NCI-H128 (cell line): ENCODE results near the gene MOCOS.

Experiments
- DNase-seq: peaks from one replicate; lab custom pipeline; 2025; ENCODE audit not compliant: unreplicated experiment; lab: John Stamatoyannopoulos, UW

Gene MOCOS

DNA sequence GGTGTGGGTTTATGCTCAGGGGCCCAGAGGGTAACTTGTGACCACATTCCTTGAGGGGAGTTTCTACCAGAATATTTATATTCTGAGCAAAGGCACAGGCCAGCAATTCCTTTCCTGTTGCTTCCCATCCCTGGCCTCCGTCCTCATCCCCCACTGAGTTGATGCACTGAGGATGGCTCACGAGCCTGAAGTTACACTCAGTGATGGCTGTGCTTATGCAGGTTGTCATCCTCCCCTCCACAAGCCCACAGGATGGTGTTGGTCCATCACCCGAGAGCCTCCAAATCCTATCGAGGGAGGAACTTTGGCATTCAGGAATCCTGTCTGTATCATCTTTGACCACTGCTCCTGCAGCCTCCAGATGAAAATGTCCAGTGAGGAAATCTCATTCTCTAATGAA is 81.9 kb downstream of the MOCOS start:
- DNase-seq: no peak

DNA sequence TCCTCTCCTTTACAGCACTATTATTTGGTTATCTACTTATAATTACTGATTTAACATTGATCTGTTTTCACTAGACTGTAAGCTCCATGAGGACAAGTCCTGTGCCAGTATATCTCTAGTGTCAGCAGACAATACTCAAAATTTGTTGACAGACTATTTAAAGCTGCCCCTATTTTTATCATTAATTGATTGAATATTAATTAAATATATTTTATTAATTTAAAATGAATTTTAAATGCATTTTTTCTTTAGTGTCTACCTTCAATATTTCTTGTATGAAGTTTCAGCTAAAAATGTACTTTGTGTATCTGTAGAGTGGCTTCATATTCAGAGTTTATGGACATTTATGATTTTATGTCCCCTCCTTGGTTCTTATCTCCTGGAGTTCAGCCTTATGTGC is 83.9 kb downstream of the MOCOS start:
- DNase-seq: no peak

DNA sequence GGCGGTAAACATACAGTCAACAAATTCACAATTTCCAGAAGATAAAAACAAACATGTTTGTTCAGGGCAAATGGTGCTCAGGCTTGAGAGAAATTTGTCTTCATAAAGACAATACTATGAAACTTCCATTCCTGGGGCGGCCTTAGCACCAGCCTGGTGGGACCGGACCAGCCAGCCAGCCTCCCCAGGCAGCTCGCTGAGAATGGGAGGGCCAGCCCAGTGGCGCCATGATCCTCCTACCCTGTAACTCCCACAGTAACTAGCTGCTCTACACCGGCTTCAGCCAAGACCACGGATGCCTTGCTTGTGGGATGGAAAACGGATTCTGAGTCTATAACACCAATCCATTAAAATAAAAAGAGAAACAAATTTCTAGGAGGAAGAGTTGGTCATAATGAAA is 86.0 kb downstream of the MOCOS start:
- no peak for DNase-seq

DNA sequence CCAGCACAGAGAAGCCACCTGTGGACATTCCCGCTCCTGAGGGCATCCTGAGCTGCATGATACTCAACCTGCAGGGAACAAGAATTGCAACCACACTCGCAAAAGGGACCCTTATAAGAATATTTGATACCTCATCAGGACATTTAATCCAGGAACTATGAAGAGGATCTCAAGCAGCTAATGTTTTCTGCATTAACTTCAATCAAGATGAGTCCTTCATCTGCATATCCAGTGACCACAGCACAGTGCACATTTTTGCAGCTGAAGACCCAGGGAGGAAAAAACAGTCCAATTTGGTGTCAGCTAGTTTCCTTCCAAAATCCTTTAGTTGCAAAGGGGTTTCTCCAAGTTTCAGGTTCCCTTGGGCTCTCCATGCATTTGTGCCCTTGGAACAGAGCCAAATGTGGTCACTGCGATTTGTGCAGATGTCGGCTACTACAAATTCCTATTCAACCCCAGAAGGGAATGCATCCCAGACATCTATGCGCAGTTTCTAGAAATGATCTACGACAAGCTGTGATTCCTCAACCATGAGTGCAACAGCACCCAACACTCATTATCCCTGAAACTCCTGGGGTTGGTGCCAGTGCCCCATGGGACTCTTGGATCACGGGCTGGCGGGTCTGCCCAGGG is 86.9 kb downstream of the MOCOS start:
- no peak for DNase-seq

DNA sequence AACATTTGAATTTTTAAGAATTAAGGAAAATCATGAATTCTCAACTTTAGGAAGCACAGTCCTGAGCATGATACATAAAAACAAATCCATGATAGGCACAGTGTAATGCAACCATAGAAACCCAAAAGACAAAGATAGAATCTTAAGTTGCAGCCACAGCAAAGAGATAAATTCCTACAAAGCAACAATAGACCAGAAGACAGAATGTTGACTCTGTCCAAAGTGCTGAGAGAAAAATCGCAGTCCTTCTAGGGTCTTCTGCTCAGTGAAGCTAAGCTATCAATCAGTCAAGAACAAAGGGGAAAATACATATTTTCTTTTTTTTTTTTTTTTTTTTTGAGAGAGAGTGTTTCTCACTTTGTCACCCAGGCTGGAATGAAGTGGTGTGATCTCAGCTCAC is 88.3 kb downstream of the MOCOS start:
- DNase-seq: no peak

DNA sequence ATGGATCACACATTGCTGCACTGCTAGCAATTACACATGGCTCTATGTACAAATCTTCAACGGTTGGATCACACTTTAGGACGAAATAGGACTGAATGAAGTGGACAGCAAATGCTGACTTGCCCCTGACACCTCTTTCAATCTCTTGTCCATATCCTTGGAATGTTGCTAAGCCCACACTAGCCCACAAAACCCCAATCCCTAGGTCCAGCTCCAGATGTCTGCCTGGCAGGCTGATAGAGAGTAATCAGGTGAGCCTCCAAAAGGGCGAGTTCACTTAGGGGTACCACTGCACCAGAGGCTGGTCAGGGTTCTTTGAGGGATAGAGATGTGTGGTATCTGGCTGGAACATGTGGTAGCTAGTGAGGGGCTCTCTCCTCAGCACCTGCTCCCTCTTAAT is 91.7 kb downstream of the MOCOS start:
- DNase-seq: no peak

DNA sequence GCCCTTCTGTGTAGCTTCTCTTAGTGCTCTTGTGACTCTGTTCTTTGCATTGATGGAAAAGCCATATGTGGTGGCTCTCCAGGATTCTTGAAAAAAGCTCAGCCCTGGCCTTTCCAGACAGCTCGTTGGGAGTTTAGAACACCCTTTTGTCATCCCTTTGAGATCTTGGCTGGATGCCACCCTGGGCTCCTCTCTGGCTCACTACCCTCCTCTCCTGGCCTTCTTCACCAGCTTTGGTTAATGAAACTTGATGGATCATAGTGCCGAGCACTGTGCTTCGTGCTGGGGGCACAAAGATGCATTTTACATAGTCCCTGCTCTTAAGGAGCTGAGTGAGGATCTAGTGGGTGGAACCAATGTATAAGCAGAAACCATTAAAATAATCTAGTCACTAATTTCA is 94.6 kb downstream of the MOCOS start:
- no peak for DNase-seq

DNA sequence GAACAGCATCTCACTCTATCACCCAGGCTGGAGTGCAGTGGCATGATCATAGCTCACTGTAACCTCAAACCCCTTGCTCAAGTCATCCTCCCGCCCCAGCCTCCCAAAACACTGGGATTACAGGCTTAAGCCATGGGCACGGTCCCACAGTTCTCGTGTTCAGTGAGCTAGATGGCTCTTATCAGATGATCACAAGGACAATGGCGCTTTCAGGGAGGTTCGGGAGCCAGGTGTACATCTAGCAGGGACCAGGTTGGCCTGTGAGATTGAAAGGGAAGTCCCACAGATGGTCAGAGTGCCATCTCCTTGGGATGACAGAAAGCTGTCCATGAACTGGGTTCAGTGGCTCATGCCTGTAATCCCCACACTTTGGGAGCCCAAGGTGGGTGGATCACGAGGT is 96.2 kb downstream of the MOCOS start:
- DNase-seq: no peak

DNA sequence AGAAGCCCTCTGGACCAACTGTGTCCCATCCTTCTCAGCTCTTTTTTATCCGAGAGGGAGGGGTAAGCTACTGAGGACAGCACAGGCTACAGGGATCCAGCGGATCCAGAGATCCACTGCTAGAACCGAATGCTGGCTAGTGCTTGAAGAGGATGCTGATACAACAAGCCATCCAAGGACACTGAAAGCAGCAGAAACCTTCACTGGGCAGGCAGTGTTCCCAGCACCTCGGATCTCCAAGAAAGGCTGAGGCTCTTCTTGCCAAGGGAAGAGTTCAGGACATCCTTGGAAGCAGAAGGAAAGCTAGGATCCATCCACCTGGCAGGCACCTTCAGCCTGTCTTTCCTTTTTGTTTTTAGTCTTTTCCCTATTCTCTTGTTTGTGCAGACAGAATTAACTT is 97.0 kb downstream of the MOCOS start:
- no peak for DNase-seq

DNA sequence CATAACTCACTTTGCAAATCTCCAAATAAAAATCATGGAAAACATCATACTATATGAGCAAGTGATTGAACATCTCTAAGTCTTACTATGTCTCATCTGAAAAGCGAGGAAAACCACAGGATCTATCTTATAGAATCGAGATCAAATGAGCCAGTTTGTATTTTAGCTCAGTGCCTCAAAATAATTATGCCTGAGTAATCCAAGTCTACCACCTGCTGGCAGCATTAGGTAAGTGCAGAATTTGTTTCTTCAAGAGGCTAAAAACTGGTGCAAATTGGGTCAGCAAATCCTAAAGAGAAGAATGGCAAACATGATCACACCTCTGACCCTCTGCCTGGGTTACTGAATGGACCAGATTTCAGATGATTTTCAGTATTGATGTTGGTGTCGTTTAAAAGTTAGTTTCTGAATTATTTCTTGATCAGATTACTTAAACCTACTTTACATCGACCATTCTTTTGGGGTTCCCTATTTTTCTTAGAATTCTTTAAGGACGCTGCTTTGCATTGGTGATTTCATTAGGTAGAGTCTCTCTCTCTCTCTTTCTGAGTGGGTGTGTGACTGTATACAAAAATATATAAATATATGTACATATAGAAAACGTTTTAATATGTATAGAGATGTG is 97.5 kb downstream of the MOCOS start:
- peak; percentile 60 for DNase-seq

DNA sequence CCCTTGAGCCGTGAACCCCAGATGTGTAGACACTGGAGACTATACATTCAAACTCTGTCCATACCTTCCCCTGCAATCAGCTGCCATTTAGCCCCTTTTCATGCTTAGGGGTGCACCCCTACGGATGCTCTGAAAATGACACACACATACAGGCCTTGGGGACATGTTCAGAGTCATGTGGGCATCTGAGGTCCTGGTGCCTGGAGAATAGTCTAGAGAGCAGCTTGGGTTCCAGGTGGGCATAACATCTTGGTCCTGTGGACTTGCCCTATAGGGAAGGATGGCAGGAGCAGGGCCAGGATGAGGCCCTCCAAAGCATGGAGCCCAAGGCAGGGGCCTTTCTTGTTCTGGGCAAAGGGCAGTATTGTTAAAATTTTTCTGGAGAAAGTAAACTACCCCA is 100.4 kb downstream of the MOCOS start:
- no peak for DNase-seq

DNA sequence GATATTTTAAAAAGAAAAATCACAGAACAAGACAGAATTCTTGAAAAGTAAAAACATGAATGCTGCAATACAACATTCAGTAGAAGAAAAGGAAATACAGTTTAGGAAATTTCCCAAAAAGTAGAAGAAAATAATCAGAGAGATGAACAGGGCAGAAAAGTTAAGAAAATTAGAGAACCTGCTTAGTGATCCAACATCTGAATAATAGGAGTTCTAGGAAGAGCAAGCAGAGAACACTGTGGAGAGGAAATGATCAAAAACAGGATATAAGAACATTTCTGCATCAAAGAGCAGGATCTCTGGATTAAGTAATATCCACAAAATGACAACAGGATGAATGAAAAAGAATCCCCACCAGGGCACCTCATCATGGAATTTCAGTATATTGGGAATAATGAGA is 101.4 kb downstream of the MOCOS start:
- DNase-seq: no peak

DNA sequence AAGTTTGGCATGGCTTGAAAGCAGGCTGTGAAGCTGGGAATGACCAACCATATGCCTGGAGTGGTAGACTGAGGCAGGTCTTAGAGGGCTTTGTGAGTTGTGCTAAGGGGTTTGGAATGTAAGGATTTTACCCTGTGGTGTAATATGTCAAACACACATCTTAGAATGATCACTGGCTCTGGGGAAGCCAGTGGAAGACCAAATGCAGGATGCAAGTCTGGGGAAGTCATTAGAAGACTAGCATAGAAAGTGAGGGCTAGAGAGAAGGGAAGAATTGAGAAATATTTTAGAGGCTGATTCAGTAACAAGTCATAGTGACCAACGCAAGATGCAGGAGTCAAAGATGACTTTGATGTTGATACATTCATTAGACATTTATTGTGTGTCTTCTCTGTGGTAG is 106.7 kb downstream of the MOCOS start:
- no peak for DNase-seq

DNA sequence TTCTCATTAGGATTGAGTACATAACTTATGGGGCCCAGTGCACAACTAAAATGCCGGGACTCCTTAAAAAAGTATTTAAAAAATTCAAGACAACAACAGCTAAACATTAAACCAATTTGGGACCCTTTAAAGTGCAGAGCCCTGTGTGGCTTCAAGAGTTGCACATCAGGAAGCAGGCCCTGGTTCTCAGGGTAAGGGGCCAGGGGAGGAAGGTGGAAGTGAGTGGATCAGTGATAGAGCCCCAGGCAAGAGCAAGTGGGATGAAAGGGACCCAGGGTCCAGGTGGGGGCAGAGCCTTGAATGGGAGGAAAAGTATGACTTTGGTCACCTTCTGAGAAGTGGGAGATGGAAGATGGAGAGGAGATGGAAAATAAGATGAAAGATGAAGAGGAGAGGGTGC is 107.9 kb downstream of the MOCOS start:
- DNase-seq: no peak

DNA sequence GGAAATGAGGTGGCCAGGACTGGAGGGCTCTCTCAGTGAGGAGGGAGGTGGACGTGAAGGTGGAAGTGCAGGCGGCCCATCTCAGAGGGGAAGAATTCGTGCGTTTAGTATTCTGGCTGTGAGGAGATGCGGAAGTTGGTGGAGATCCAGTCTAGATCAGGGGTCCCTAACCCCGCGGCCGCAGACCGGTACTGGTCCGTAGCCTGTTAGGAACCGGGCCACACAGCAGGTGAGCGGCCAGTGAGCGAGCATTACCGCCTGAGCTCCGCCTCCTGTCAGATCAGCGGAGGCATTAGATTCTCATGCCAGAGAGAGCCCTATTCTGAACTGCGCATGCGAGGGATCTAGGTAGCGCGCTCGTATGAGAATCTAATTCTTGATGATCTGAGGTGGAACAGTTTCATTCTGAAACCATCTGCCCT is 108.6 kb downstream of the MOCOS start:
- DNase-seq: no peak

DNA sequence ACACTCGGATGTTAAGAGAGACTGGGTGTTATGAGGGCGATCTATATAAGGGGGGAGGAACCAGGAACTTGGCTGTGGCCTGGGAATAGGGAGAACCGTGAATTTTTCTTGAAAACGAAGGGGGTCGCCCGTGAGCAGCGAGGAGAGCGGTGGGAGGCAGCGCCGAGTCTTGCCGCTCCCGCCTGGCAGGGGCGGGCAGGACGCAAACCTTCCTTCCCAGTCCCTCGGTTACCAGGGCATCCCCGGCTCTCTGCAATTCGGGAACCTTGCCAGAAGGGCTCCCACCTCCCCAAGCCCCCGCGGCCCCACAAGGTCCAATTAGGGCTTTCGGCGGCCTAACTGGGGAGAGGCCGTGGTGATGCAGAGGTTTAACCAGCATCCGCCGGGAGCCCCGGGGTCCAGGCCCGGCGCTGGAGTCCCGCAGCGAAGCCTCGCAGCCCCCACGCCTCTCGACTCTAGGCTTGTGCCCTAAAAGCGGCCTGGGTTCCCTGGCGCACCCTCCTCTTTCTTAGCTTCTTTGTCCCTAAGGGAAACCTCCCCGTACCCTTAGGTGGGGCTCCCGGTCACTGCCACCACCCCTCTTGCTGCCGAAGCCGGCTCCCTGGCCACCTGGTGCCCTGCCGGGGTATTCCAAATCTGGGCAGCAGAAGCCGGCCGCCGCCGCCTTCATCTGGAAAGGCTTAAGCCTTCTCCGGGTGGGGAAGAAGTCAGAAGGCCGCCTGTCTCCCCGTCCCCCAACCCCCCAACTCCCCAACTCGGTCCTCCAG is 109.5 kb downstream of the MOCOS start:
- DNase-seq: peak; percentile 36

DNA sequence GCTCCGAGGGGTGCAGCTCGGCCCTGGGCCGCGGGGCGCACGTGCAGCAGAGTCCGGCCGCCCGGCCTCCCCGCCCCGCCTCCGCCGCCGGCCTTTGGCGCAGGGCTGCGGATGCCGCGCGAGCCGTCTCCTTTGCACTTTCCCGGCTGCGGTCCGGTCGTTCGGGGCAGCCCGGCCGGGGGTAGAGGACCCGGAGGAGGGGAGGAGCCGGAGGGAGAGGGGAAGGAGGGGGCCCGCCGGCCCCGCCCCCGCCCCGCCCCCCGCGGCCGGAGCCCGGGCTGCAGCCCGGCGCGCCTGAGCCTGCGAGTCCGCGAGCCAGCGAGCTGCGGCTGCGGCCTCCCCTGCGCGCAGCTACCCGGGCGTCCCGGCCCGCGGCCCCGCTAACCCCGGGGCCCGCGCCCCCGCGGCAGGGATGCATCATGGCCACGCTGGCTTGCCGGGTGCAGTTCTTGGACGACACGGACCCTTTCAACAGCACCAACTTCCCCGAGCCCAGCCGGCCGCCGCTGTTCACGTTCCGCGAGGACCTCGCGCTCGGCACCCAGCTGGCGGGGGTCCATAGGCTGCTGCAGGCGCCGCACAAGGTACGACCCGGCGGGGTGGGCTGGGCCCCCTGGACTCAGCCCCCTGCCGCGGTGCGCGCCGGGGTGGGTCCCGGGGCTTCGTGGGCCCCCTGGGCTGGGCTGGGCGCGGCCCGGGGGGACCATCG is 110.3 kb downstream of the MOCOS start, which contains the start of gene FHOD3:
TSS of gene FHOD3 (plus strand) at position 297 of the 709 bp plus-strand sequence. CDS start at position 420, 123 bp downstream.
- DNase-seq: peak; percentile 13

DNA sequence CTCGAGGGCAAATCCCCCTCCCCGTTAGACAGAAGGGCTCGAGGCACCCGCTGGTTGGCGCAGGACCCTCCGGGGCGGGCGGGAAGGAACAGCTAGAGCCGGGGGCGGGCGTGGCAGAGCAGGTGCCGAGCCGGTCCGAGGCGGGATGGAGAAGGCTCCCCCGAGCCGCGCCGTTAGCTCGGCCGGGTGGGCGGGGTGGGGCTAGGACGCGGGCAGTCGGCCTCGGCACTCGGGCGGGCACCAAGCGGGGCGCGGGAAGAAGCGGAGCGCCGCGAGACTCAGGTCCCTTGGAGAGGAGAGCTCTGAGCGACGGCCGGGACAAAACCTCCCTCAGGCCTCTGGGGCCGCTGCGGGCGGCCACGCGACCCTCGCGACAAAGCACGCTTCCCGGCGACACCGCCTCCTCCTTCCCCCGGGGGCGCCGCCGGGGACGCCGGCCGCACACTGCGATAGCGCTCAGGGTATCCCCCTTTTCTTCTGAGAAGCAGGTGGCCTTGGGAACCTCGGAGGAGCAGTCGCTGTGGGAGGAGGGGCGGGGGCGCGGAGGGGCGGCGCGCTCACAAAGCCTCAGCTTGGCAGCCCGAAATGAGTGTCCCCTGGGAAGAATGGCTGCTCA is 110.9 kb downstream of the MOCOS start:
- DNase-seq: no peak

DNA sequence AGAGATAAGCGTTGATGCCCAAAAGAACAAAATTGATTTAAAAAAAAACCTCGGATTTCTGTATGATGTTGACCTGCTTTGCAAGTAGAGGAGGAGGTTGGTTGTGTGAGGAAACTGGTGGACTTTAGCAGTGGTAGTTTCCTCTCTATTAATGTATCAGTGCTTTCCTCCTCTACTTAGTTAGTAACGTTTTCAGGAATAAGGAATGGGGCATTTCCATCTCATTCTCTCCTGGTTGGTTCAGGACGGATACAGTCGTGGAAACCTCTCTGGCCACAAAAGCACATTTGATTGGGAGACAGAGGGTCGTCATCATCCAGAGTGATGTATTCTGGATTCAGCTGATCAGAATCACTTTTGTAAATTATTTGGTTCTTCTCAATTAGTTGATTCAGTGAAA is 111.7 kb downstream of the MOCOS start:
- no peak for DNase-seq

DNA sequence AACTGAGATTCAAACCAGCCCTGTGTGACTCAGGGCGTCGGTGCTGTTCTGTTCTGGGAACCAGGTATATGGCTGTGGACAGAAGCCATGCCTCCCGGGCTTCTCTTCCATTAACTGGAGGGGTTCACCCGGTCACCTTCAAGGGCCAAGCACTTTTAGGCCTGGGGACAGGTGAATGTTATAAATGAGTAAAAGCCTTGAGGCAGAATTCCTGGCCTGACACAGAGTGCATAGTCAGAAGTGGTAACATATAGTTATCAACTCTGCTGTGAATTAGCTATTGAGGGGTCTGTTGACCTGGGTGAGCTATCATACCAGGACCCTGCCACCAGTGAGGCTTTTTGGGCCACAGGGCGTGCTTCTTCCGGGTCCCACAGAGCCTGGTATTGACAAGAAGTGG is 112.9 kb downstream of the MOCOS start:
- no peak for DNase-seq

DNA sequence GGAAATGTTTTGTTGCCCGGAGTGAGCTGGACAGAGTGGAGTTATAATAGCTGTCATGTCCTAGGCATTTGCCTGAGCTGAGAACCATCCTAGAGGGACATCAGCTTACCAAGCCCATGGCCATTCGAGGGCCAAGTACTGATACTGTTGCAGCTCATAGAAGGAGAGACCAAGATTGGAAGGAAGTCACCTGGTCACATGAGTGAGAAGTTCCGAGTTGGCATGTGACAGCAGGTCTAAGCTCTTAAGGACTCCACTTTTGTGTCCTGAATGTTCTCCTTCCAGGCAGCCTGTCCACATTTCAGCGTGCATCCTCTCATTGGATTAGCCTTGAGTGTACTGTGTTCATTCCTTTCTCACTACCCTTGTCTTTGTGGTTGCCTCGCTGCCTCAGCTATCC is 114.6 kb downstream of the MOCOS start:
- DNase-seq: no peak
